ENCODE measurements around the gene CFAP46. TPM values are rescaled to one million over a fixed set of nuclear protein-coding genes. Genes with fewer than 3 reads are reported as not detected.

CFAP46 gene
- total RNA-seq, 1 experiment from 2014 or later: not detected

DNA sequence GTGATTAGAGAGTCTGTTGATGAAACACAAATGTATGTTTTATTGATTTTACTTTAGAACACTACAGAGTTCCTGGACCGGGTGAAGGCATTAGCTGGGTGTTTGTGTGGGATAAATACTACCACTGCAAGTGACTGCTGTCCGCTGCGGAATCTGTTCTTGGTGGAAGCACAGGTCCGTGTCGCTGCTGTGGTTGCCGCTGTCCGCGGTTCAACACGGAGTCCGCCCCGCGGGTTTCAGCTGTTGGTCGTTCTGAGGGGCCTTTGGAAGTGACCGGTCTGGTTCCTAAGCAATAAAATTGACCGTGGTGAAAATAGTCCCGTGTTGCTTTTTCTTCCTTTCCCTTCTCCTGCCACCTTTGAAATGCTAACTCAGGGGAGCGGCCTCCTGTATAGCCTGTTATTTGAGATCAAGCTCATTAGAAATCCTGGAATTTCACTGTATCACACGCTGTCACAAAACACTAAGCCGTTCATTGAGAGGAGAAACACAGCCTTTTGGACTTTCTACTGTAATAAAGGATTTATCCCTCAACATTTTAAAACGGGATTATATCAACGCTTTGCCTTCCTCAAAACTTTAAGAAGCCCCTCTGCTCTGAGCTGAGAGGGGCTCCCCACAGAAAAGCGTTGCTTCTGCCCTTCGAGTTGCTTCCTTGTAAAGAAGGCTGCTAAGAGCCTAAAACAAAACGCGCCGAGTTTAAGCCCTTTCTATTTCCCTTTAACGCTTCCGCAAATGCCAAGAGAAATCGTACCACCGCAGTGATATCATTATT, 159.0 kb downstream of the CFAP46 start:
- TF ChIP-seq, protein P1, sequence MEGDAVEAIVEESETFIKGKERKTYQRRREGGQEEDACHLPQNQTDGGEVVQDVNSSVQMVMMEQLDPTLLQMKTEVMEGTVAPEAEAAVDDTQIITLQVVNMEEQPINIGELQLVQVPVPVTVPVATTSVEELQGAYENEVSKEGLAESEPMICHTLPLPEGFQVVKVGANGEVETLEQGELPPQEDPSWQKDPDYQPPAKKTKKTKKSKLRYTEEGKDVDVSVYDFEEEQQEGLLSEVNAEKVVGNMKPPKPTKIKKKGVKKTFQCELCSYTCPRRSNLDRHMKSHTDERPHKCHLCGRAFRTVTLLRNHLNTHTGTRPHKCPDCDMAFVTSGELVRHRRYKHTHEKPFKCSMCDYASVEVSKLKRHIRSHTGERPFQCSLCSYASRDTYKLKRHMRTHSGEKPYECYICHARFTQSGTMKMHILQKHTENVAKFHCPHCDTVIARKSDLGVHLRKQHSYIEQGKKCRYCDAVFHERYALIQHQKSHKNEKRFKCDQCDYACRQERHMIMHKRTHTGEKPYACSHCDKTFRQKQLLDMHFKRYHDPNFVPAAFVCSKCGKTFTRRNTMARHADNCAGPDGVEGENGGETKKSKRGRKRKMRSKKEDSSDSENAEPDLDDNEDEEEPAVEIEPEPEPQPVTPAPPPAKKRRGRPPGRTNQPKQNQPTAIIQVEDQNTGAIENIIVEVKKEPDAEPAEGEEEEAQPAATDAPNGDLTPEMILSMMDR (IDR thresholded peaks at IDR 0.05; ENCODE audit: unreplicated experiment): no peak
- no peak overlapping the region for H3K4me3 Mint-ChIP-seq (ENCODE audit: low read depth, unreplicated experiment)
- no TSS peak for BruUV-seq (replicated peaks)
- H3K27me3 Mint-ChIP-seq (ENCODE audit: unreplicated experiment): no peaks in the 10 kb centered on the region
- no peaks in the 10 kb centered on the region for H3K9me3 Mint-ChIP-seq (ENCODE audit: low read depth, unreplicated experiment)
- DNase-seq: no peak
- no peaks in the 10 kb centered on the region for H3K4me1 Mint-ChIP-seq (ENCODE audit: low read depth, unreplicated experiment)
- intact Hi-C loops (cut with micrococcal nuclease; ENCODE audit: unreplicated experiment): no loop called here
- H3K27ac Mint-ChIP-seq (ENCODE audit: unreplicated experiment): no peak overlapping the region
- H3K36me3 Mint-ChIP-seq (ENCODE audit: insufficient read depth, unreplicated experiment): no peaks in the 10 kb centered on the region
- CTCF ChIA-PET: no interaction called here

DNA sequence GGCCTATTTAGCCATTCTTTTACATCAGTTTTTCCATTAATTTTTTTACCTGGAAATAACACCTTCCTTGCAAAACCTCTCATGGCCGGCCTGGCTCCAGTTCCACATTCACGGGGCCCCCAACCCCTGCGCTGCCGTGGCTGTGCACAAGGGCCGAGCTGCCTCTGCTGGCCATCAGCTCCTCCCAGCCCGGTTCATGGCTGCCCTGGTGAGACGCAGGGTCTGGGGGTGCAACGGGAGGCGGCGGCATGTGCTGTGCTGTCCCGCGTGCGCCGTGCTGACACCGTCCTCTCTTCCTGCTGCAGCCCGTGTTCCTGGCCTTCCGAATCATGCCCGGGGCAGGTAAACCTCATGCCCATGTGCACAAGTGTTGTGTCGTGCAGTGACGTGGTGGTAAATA, 160.8 kb downstream of the CFAP46 start:
- BruUV-seq (replicated peaks): no TSS peak
- no peaks in the 10 kb centered on the region for H3K9me3 Mint-ChIP-seq (ENCODE audit: low read depth, unreplicated experiment)
- no peaks in the 10 kb centered on the region for H3K36me3 Mint-ChIP-seq (ENCODE audit: insufficient read depth, unreplicated experiment)
- no peak for DNase-seq
- no peak overlapping the region for H3K4me3 Mint-ChIP-seq (ENCODE audit: low read depth, unreplicated experiment)
- CTCF ChIA-PET: no interaction called here
- no peak overlapping the region for H3K27ac Mint-ChIP-seq (ENCODE audit: unreplicated experiment)
- H3K27me3 Mint-ChIP-seq (ENCODE audit: unreplicated experiment): no peaks in the 10 kb centered on the region
- intact Hi-C loops (cut with micrococcal nuclease; ENCODE audit: unreplicated experiment): no loop called here
- TF ChIP-seq, protein P1 (IDR thresholded peaks at IDR 0.05; ENCODE audit: unreplicated experiment): no peak
- no peaks in the 10 kb centered on the region for H3K4me1 Mint-ChIP-seq (ENCODE audit: low read depth, unreplicated experiment)

DNA sequence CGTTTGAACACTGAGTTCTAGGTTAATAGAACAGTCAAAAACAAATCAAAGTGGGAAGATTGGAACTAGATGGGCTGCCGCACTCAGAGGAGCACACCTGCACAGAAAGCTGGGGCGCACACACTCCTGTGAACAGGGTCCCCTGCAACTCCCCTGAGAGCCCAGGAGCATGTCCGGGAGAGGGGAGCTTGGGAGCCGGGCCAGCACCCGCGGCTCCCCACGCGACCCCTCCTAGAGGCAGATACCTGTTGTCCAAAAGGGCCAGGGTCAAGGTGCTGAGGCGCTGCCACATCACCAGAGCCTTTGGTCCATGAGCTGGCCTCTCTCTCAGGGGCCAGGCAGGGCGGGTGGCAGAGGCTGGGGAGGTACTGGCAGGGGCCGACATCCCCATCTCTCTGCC, 162.0 kb downstream of the CFAP46 start:
- H3K36me3 Mint-ChIP-seq (ENCODE audit: insufficient read depth, unreplicated experiment): no peaks in the 10 kb centered on the region
- H3K27me3 Mint-ChIP-seq (ENCODE audit: unreplicated experiment): no peaks in the 10 kb centered on the region
- CTCF ChIA-PET: no interaction called here
- H3K9me3 Mint-ChIP-seq (ENCODE audit: low read depth, unreplicated experiment): no peaks in the 10 kb centered on the region
- DNase-seq: no peak
- intact Hi-C loops (cut with micrococcal nuclease; ENCODE audit: unreplicated experiment): no loop called here
- no peak overlapping the region for H3K4me3 Mint-ChIP-seq (ENCODE audit: low read depth, unreplicated experiment)
- no TSS peak for BruUV-seq (replicated peaks)
- TF ChIP-seq, protein P1 (IDR thresholded peaks at IDR 0.05; ENCODE audit: unreplicated experiment): no peak
- H3K4me1 Mint-ChIP-seq (ENCODE audit: low read depth, unreplicated experiment): no peaks in the 10 kb centered on the region
- no peak overlapping the region for H3K27ac Mint-ChIP-seq (ENCODE audit: unreplicated experiment)

DNA sequence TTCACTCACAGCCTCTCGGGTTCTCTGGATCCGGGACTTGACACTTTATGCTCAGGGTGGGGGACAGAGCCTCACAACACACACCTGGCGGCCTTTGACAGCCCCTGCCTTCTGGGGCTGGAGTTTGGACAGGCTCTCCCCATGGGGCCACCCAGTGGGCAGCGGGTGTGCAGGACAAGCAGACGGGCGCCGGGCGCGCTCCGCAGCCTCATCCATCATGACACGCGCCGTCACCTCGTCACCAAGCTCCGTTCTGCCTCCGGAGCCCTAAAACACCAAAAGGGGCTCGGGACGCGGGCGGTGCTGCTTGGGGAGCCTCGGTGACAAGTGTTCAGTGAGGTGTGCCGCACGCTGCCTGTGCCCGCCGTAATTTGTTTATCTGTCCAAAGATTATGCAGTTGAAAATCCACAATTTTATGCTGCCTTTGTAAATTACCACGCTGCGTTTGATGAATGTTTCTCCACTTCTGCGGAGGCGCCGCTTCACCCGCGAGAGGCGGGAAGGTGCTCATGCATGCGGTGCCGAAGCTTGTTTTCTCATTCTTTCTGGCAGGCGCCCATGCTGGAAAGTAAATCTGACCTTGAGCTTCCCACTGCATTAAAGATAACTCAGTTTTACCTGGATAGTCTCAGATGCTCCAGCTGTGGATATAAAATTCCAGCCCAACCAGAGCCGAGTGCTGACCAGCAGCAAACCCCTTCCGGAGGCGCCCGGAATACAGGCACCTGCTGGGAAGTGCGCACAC, 162.6 kb downstream of the CFAP46 start:
- TF ChIP-seq, protein P1 (IDR thresholded peaks at IDR 0.05; ENCODE audit: unreplicated experiment): no peak
- CTCF ChIA-PET: no interaction called here
- intact Hi-C loops (cut with micrococcal nuclease; ENCODE audit: unreplicated experiment): no loop called here
- Mint-ChIP-seq H3K4me1 (ENCODE audit: low read depth, unreplicated experiment) (no peaks in the 10 kb centered on the region), H3K4me3 (ENCODE audit: low read depth, unreplicated experiment) (no peak overlapping the region), H3K27ac (ENCODE audit: unreplicated experiment) (no peak overlapping the region), H3K27me3 (ENCODE audit: unreplicated experiment) (no peaks in the 10 kb centered on the region), H3K9me3 (ENCODE audit: low read depth, unreplicated experiment) (no peaks in the 10 kb centered on the region), H3K36me3 (ENCODE audit: insufficient read depth, unreplicated experiment) (no peaks in the 10 kb centered on the region)
- DNase-seq: no peak
- BruUV-seq (replicated peaks): no TSS peak

Measured in Calu3 (cell line).